ENCODE results near the gene NMT2. TPM values are rescaled to one million over a fixed set of nuclear protein-coding genes. Genes with fewer than 3 reads are reported as not detected.

Gene NMT2
- total RNA-seq, 1 experiment from 2014 or later = 15.7 TPM

- Histone ChIP-seq H3K4me1 (ENCODE audit: insufficient read depth, low read length, poor library complexity, severe bottlenecking) (no peaks in the 10 kb centered on the region), H3K27me3 (replicated peaks; ENCODE audit: insufficient read depth, low read depth, low read length, poor library complexity) (no peaks in the 10 kb centered on the region), H3K27ac (ENCODE audit: low read depth, low read length, poor library complexity, severe bottlenecking) (no peak overlapping the region), H3K36me3 (ENCODE audit: insufficient read depth, low read length, poor library complexity, severe bottlenecking) (no peaks in the 10 kb centered on the region), H3K9me3 (ENCODE audit: low read depth, low read length, poor library complexity, severe bottlenecking) (peaks cover 5% of the 10 kb centered on the region), H3K4me3 (ENCODE audit: low read depth, low read length, poor library complexity, severe bottlenecking) (no peak overlapping the region)
- intact Hi-C loops (cut with micrococcal nuclease; ENCODE audit: unreplicated experiment) = no loop called here
- TF ChIP-seq EZH2 (IDR thresholded peaks at IDR 0.05; ENCODE audit: borderline replicate concordance, low read depth, low read length, poor library complexity, severe bottlenecking) (no peak), CTCF (conservative IDR thresholded peaks at IDR 0.05; ENCODE audit: low read depth, low read length) (no peak)
- ChIA-PET CTCF (no interaction called here), POLR2A (ENCODE audit: low non-redundant PET) (no interaction called here)
- no TSS peak for BruUV-seq (replicated peaks)
- DNase-seq (ENCODE audit: low spot score) = no peak
Measured at GRCh38 chr10:15075421-15075820, 93.1 kb downstream of the NMT2 start.

GRCh38 chr10:15072358-15072757 is 96.1 kb downstream of the NMT2 start:
- no TSS peak for BruUV-seq (replicated peaks)

GRCh38 chr10:15069230-15069629 is 99.3 kb downstream of the NMT2 start:
- BruUV-seq (replicated peaks) = no TSS peak
- H3K9me3 ChIP-seq (ENCODE audit: low read depth, low read length, poor library complexity, severe bottlenecking) = peaks cover 5% of the 10 kb centered on the region
- no peak for DNase-seq (ENCODE audit: low spot score)
- no peak overlapping the region for H3K27ac ChIP-seq (ENCODE audit: low read depth, low read length, poor library complexity, severe bottlenecking)
- CTCF ChIA-PET = no interaction called here
- H3K36me3 ChIP-seq (ENCODE audit: insufficient read depth, low read length, poor library complexity, severe bottlenecking) = no peaks in the 10 kb centered on the region
- no peak overlapping the region for H3K4me3 ChIP-seq (ENCODE audit: low read depth, low read length, poor library complexity, severe bottlenecking)
- intact Hi-C loops (cut with micrococcal nuclease; ENCODE audit: unreplicated experiment) = no loop called here
- no peaks in the 10 kb centered on the region for H3K27me3 ChIP-seq (replicated peaks; ENCODE audit: insufficient read depth, low read depth, low read length, poor library complexity)
- POLR2A ChIA-PET (ENCODE audit: low non-redundant PET) = interaction anchor here (0.6 kb wide), 1 partner anchor 11 kb away, joined by 4 read pairs; no protein-coding TSS in a partner anchor
- no peak for TF ChIP-seq CTCF (conservative IDR thresholded peaks at IDR 0.05; ENCODE audit: low read depth, low read length)
- TF ChIP-seq EZH2 (IDR thresholded peaks at IDR 0.05; ENCODE audit: borderline replicate concordance, low read depth, low read length, poor library complexity, severe bottlenecking) = no peak
- no peaks in the 10 kb centered on the region for H3K4me1 ChIP-seq (ENCODE audit: insufficient read depth, low read length, poor library complexity, severe bottlenecking)

More at GRCh38 chr10:15072358-15072757, 96.1 kb downstream of the NMT2 start:
- H3K9me3 ChIP-seq (ENCODE audit: low read depth, low read length, poor library complexity, severe bottlenecking) = peaks cover 5% of the 10 kb centered on the region
- intact Hi-C loops (cut with micrococcal nuclease; ENCODE audit: unreplicated experiment) = no loop called here
- POLR2A ChIA-PET (ENCODE audit: low non-redundant PET) = no interaction called here
- DNase-seq (ENCODE audit: low spot score) = no peak
- no peaks in the 10 kb centered on the region for H3K4me1 ChIP-seq (ENCODE audit: insufficient read depth, low read length, poor library complexity, severe bottlenecking)
- no peaks in the 10 kb centered on the region for H3K36me3 ChIP-seq (ENCODE audit: insufficient read depth, low read length, poor library complexity, severe bottlenecking)
- CTCF ChIA-PET = no interaction called here
- no peaks in the 10 kb centered on the region for H3K27me3 ChIP-seq (replicated peaks; ENCODE audit: insufficient read depth, low read depth, low read length, poor library complexity)
- no peak for TF ChIP-seq CTCF (conservative IDR thresholded peaks at IDR 0.05; ENCODE audit: low read depth, low read length)
- TF ChIP-seq EZH2 (IDR thresholded peaks at IDR 0.05; ENCODE audit: borderline replicate concordance, low read depth, low read length, poor library complexity, severe bottlenecking) = no peak
- no peak overlapping the region for H3K27ac ChIP-seq (ENCODE audit: low read depth, low read length, poor library complexity, severe bottlenecking)
- no peak overlapping the region for H3K4me3 ChIP-seq (ENCODE audit: low read depth, low read length, poor library complexity, severe bottlenecking)
